ENCODE results near the gene MYOZ2. TPM values are rescaled to one million over a fixed set of nuclear protein-coding genes. Genes with fewer than 3 reads are reported as not detected.

MYOZ2 gene
- total RNA-seq, 1 donor from 2014 or later = 3.6 TPM

DNA sequence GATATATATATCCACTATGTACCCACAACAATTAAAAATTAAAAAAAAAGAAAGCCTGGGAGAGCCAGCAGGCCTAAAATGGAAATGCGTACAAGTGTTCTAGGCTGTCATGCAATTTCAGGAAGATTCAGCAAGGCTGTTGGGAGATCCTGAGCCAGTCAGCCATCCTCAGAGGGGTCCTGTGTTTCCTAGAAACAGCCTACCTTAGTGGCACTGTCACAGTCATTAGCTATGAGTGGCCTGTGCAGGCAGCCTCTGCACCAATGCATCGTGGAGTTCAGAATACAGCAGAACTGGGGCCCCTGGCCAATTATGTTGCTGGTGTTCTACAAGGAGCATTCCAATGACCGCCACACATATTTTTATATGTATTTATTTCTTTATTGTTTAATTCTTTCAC is 55.9 kb downstream of the MYOZ2 start:
- DNase-seq (ENCODE audit: low spot score) = no peak

GRCh38 chr4:119197772-119198212 is 62.2 kb downstream of the MYOZ2 start:
- no peak for DNase-seq (ENCODE audit: low spot score)

DNA sequence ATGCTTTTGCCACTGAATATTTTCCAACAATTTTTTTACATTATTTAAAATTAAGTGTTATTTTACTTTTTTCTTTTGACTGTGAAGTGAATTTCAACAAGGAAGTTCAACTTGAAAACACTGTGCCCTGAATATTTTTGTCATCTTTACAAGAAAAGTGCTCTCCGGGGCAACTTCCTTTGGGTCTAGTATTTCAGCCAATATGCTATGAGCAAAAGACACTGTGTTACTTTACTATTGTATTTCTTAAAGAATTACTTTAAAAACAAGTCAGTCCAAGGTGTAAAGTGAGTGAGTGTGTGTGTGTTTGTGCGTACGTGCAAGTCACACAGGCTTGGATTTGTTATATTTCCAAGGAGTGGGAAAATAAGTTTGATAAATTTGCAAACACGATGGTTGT is 69.3 kb downstream of the MYOZ2 start:
- no peak for DNase-seq (ENCODE audit: low spot score)

GRCh38 chr4:119205690-119206089 is 70.1 kb downstream of the MYOZ2 start:
- DNase-seq (ENCODE audit: low spot score) = no peak

DNA sequence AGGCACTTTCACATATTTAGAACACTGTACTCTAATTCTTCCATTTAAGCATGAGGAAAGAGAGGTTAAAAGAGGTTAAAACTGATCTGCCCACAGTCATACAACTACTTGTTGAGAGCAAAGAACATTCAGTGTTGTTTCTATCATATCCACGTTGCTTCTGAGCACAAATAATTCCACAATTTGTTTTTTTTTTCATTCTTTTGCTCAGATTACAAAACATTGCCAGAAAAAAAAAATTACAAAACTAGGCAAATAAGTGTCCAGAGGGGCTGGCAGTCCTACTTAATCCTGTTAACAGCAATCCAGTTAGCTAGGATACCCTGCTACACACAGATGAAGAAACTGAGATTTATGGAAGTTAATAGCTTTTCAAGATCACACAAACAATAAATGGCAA is 70.5 kb downstream of the MYOZ2 start:
- DNase-seq (ENCODE audit: low spot score) = no peak

GRCh38 chr4:119207051-119207450 is 71.4 kb downstream of the MYOZ2 start:
- no peak for DNase-seq (ENCODE audit: low spot score)

DNA sequence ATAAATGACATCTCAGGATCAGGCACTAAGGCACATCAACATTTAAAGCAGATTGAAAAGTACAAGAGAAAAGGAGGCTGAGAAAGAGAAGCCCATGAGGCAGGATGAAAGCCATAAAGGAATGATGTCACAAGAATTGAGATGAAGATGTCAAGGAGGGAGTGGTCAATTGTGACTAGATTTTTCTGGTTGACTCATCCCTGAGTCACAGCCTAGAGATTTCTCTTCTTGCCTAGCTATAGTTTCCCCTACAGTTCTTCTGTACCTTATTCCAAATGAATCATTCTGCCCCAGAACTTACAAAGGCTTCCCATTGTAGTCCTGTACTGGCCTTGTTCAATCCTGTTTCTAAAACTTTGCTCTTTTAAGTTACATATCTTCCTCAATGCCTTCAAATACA is 73.4 kb downstream of the MYOZ2 start:
- peak; percentile 5 for DNase-seq (ENCODE audit: low spot score)

- DNase-seq (ENCODE audit: low spot score) = no peak
Measured at GRCh38 chr4:119209586-119209985, 74.0 kb downstream of the MYOZ2 start.

DNA sequence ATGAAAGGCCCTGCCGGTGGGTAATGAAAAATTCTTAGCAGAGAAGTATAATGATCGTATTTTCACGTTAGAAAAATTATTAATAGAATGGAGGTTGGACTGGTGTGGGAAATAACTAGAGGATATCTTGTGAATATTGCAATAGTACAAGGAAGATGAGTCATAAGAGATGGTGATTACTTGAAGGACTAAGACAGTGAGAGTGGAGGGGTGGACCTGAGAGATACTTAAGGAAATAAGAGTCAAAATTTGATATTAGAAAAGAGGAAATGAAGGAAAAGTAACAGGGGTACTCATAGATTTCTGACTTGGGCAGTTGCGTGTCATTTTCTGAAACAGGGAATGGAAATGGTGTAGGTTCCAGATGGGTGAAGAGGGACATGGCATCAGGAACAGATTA is 75.1 kb downstream of the MYOZ2 start:
- DNase-seq (ENCODE audit: low spot score) = no peak

DNA sequence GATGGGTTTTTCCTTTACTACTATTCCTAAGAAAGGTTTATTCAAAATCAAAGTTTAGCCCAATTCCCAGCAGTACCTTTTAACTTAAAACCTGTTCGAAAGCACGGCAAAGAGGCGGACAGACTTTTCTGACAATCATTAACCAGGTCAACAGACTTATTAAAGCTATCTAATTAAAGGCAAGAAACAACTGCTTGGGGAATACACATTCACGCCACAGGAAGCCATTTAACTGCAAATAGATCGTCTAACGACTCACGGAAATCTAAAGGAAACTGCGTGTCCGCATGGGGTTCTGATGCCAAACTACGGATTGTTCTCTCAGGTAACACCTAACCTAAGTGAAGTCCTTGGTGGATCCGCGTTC is 76.2 kb downstream of the MYOZ2 start:
- DNase-seq (ENCODE audit: low spot score) = no peak

DNA sequence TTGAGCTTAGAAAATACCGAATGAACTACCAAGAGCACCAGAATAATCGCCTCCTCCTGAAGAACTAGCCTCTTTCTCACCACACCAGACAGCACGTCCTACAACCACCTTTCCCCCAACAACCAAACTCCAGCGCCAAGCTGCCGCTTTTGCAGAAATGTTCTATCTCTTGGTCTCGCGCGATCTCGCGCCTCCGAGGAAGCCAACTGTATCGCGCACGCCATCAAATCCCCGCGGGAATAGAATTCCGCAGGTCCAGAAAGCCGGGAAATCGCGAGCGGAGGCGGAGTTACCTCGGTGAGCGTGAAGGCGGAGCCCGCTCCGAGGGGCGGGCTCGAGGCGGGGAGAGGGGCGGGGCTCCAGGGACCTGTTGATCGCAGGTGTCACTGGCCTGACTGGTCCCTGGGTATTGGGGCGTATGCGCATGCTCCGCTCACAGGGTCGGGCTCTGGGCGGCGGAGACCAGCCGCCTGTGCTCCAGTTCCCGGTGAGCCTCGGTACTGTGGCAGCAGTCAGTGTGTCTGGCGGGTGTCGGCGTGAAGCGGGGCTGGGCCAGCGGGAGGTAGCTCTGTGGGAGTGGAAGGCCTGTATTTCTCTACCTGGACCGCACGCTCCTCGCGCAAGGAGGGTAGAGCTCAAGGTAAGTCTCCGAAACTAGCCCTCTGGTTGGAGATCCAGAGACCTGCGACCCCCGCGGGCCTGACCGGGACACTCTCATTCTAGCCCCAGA is 76.8 kb downstream of the MYOZ2 start, which contains the start of gene USP53:
USP53 (plus strand) TSS at position 480 of the 730 bp plus-strand sequence. CDS start 27,047 bp downstream, outside the sequence.
- peak; percentile 98 for DNase-seq (ENCODE audit: low spot score)

DNA sequence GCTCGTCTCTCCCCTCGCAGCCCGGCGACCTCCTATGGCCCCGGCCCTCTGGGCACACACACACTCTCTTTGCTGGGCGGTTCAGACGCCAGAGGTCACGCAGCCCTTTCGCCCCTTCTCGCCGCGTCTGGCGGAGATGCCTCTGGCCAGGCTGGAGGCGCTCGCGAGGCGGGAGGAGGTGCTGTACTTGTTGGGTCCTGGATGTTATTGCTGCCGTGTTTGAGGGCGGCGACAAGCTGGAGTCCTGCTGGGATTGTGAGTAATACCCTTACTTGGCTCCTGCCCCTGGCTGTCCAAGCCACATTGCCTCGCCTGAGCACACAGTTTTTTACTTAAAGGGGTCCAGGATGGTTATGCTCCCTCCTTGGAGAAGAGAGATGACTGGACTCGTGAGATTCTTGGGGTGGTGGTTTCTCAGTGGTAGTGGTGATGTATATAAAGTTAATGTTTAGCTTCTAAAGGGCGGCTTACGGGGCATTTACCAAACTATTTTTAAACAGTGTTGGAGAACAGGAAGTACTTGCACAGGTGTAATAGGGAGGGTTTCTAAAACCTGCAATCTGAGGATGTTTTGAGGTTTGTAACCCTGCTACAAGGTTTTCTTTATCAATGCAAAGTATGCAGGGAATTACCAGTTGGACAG is 77.5 kb downstream of the MYOZ2 start:
- peak; percentile 88 for DNase-seq (ENCODE audit: low spot score)

DNA sequence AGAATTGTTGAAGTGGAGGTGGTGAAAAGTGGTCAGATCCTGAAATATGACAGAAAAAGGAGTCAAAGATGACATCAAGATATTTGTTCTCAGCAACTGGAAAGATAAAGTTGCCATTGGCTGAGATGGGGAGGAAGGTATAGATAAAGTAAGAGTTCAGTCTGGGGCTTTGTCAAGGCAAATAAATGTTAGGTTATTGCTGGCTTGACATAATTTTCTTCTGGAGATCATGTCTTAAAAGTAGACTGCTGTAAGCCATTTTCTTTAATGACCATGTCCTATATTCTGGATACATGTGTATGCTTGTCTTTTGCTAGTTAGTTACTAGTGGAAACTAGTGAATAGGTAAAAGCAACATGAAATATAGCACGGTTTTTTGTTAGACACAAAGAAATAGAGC is 82.5 kb downstream of the MYOZ2 start:
- DNase-seq (ENCODE audit: low spot score) = no peak

GRCh38 chr4:119221412-119221811 is 85.8 kb downstream of the MYOZ2 start:
- DNase-seq (ENCODE audit: low spot score) = no peak

DNA sequence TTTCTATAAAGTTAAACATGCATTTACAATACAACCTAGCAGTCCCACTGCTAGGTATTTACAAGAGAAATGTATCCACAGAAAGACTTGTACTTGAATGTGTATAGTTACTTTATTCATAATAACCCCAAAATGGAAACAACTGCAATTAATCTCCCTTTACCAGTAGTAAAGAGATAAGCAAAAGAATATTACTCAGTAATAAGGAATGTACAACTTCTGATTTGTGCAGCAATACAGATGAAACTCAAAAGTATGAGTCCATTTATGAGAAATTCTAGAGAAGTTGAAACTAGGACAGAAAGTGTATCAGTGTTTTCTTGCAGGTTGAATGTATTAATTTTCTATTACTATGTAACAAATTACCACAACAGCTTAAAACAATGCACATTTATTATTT is 92.1 kb downstream of the MYOZ2 start:
- DNase-seq (ENCODE audit: low spot score) = no peak

DNA sequence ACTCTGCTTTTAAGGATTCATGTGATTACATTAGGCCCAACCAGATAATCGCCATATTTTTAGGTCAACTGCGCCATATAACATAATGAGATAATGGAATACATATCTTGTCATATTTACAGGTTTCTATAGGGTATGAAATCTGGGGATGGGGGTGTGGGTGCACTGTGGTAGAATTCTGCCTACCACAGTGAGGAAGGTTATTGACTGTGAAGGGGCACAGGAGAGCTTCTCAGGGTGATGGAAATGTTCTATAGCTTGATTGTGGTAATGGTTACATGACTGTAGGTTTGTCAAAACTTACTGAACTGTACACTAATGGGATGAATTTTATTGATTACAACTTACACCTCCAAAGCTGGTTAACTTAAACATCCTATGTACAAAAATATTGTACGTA is 92.8 kb downstream of the MYOZ2 start:
- DNase-seq (ENCODE audit: low spot score) = no peak

- no peak for DNase-seq (ENCODE audit: low spot score)
Measured at GRCh38 chr4:119229908-119230687, 94.5 kb downstream of the MYOZ2 start.

DNA sequence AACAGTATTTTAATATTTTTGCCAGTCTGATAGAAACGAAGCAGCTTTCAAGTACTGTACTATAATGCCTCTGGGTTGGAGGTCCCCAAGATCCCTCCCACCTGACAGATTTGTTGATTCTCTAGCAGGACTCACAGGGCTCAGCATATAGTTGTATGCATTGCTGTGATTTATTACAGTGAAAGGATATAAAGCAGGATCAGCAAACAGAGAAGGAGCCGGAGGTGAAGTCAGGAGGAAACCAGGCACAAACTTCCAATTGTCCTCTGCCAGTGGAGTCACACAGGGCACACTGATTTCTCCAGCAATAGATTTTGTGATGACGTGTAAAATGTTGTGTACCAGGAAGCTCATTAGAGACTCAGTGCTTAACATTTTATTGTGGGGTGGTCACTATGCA is 95.9 kb downstream of the MYOZ2 start:
- no peak for DNase-seq (ENCODE audit: low spot score)

- DNase-seq (ENCODE audit: low spot score) = no peak
Measured at GRCh38 chr4:119232286-119232685, 96.7 kb downstream of the MYOZ2 start.

DNA sequence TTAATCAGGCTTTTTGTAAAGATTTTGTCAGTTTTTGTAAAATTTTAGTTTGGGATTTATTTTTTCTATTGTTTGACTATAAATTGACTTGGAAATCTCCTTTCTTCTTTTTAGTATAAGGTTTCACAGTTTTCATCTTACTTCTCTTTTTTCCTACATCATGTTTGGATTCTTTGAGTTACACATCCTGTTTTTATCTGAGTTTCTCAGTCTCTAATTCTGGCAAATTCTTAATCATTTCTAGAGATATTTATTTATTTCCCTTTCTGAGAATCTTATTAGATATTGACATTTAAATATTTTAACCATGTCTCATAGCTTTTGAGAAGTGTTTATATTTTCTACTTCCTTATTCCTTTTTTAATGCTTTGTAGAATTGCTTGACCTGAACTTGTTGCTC is 97.6 kb downstream of the MYOZ2 start:
- DNase-seq (ENCODE audit: low spot score) = no peak

- DNase-seq (ENCODE audit: low spot score) = no peak
Measured at GRCh38 chr4:119233750-119234149, 98.1 kb downstream of the MYOZ2 start.

- DNase-seq (ENCODE audit: low spot score) = no peak
Measured at GRCh38 chr4:119237201-119237600, 101.6 kb downstream of the MYOZ2 start.
